ENCODE measurements around the gene XRCC6. TPM values are rescaled to one million over a fixed set of nuclear protein-coding genes. Genes with fewer than 3 reads are reported as not detected.
A peak's percentile ranks its signal among the peaks of the same experiment; 100 is the strongest.

Gene XRCC6
- total and polyA plus RNA-seq, 10 donors: 93.6 to 183 (median 152) TPM

DNA sequence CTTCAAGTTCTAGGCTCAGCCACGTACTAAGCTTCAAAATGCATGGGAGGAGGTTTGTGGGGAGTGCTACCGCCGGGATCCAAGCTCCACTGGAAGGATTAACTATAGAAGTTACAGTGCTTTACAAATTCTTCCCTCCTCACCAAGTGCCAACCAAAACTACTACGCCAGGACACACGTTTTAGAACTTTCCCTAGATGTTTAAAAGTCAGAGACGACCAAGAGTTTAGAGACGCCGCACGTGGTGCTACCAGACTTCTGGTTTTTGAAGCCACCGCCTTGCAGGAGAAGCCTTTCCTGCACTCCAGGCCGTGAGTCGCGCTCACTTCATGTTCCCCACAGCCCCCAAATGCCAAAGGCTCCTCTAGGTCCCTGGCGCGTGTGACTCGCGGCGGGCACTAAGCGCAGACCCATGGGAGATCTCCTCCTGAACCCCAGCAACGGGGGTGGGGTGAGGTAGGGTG, 66.8 kb downstream of the XRCC6 start:
- TF ChIP-seq, protein P1, sequence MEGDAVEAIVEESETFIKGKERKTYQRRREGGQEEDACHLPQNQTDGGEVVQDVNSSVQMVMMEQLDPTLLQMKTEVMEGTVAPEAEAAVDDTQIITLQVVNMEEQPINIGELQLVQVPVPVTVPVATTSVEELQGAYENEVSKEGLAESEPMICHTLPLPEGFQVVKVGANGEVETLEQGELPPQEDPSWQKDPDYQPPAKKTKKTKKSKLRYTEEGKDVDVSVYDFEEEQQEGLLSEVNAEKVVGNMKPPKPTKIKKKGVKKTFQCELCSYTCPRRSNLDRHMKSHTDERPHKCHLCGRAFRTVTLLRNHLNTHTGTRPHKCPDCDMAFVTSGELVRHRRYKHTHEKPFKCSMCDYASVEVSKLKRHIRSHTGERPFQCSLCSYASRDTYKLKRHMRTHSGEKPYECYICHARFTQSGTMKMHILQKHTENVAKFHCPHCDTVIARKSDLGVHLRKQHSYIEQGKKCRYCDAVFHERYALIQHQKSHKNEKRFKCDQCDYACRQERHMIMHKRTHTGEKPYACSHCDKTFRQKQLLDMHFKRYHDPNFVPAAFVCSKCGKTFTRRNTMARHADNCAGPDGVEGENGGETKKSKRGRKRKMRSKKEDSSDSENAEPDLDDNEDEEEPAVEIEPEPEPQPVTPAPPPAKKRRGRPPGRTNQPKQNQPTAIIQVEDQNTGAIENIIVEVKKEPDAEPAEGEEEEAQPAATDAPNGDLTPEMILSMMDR (IDR thresholded peaks at IDR 0.05 in 8 of 11, conservative IDR thresholded peaks at IDR 0.05 in 3 of 11): no peak
- TF ChIP-seq POLR2AphosphoS5 (IDR thresholded peaks at IDR 0.05) (no peak), POLR2A (IDR thresholded peaks at IDR 0.05) (no peak)
- WGBS, 5 donors: 0 to 2% (median 1%) methylated on average over 20 of the region's 20 CpGs
- Histone ChIP-seq H3K36me3 (peaks cover 0 to 1% (median 0%) of the 10 kb centered on the region in 6 donors), H3K9me3 (no peaks in the 10 kb centered on the region), H3K27ac (peak overlapping the region; percentile 89 to 99 (median 98)), H3K4me1 (peaks cover 10 to 72% (median 31%) of the 10 kb centered on the region in 6 donors), H3K4me3 (peak overlapping the region; percentile 66 to 87 (median 81)), H3K27me3 (replicated peaks in 1 of 7) (no peaks in the 10 kb centered on the region)
- intact Hi-C loops (cut with DNase I; ENCODE audit: low total_unique reads): no loop called here
- DNase-seq: peak; percentile 83

DNA sequence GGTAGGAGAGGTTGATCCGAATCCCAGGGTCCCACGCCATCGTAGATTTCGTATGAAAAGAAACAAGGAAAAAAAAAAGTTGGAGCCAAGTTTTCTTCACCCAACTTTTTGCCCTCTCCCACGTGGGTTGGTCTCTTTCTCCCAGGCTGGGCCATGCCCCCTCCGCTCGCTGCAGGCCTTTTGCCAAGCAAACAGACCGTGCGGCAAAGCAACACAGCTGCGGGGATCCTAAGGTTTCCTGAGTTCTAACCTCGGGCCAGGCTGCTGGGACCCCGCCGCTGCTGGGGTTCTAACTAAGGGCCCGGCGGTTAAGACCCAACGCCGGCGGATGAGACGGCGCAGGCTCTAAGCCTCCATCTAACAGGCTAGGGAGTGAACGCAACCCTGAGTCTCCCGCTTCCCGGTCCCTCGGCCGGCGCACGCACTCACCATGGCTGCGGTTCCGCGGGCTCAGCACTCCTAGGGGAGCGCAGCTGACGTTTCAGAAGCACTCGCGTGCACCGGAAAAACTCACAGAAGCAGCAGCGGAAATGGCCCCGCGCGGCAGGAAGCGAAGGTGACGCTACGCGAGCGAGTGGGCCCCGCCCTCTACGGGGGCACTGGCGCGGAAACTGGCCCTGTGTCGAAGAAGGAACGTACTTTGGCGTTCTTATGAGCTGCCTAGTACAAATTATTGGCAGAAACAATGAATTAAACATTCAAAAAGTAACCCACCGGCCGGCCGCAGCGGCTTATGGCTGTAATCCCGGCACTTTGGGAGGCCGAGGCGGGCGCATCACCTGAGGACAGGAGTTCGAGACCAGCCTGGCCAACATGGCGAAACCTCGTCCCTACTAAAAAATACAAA, 67.5 kb downstream of the XRCC6 start, which contains the start of gene SNU13:
Gene SNU13, minus strand, starts transcription at position 503 of the 847 bp plus-strand sequence. Its CDS starts 71 bp downstream, at position 432.
- peak within 1 kb of the TSS; percentile 89 to 99 (median 98) for H3K27ac ChIP-seq
- peak; percentile 99 for DNase-seq
- H3K9me3 ChIP-seq: no peaks in the 10 kb centered on the region
- intact Hi-C loops (cut with DNase I; ENCODE audit: low total_unique reads): no loop called here
- TF ChIP-seq POLR2AphosphoS5 (IDR thresholded peaks at IDR 0.05): peak; percentile 98 to 99 (median 99)
- TF ChIP-seq, protein P1 (IDR thresholded peaks at IDR 0.05 in 8 of 11, conservative IDR thresholded peaks at IDR 0.05 in 3 of 11): peak in 7 of 11 experiments; percentile 8 to 49 (median 24)
- TF ChIP-seq POLR2A (IDR thresholded peaks at IDR 0.05): peak; percentile 39 to 81 (median 71)
- 0 to 1% (median 1%) methylated on average over 34 to 62 of the region's 62 CpGs for WGBS, 5 donors
- H3K27me3 ChIP-seq (replicated peaks in 1 of 7): no peaks in the 10 kb centered on the region
- H3K36me3 ChIP-seq: peaks cover 0 to 8% (median under 1%) of the 10 kb centered on the region in 6 donors
- peak within 1 kb of the TSS; percentile 66 to 87 (median 81) for H3K4me3 ChIP-seq
- H3K4me1 ChIP-seq: peaks cover 9 to 66% (median 28%) of the 10 kb centered on the region in 6 donors

GRCh38 chr22:41690476-41690875, 69.4 kb downstream of the XRCC6 start:
- peaks cover 9 to 49% (median 28%) of the 10 kb centered on the region in 6 donors for H3K4me1 ChIP-seq
- WGBS, 5 donors: 83 to 100% (median 96%) methylated on average over 1 to 3 of the region's 3 CpGs
- peak; percentile 73 for DNase-seq

More at GRCh38 chr22:41690476-41690875, 69.4 kb downstream of the XRCC6 start:
- no peak for TF ChIP-seq POLR2A (IDR thresholded peaks at IDR 0.05)
- no peak for TF ChIP-seq POLR2AphosphoS5 (IDR thresholded peaks at IDR 0.05)
- TF ChIP-seq, protein P1 (IDR thresholded peaks at IDR 0.05 in 8 of 11, conservative IDR thresholded peaks at IDR 0.05 in 3 of 11): no peak
- intact Hi-C loops (cut with DNase I; ENCODE audit: low total_unique reads): no loop called here
- H3K27me3 ChIP-seq (replicated peaks in 1 of 7): no peaks in the 10 kb centered on the region
- H3K4me3 ChIP-seq: no peak overlapping the region
- H3K27ac ChIP-seq: peak overlapping the region in 4 of 8 donors; percentile 22 to 99 (median 40)
- no peaks in the 10 kb centered on the region for H3K9me3 ChIP-seq
- H3K36me3 ChIP-seq: peaks cover 0 to 21% (median 3%) of the 10 kb centered on the region in 6 donors
